Stimulated activated CD4-positive, alpha-beta T cell treated with anti-CD3 and anti-CD28 coated beads, Interleukin-4, amount 100 ng/mL, for 48 hours (primary cell): ENCODE measurements around the gene RBM43.
"Not testable (repeated sequence)": the region's sequence is repeated elsewhere in the genome, so short reads cannot be mapped to it uniquely, and the experiment has no call there.

Experiments used
- DNase-seq, 2 donors: peaks; one replicate each; pipeline ENCODE4 v3.0.0-alpha.2; 2020; ENCODE audit warnings: low read depth in 2 of 2

The RBM43 gene

DNA sequence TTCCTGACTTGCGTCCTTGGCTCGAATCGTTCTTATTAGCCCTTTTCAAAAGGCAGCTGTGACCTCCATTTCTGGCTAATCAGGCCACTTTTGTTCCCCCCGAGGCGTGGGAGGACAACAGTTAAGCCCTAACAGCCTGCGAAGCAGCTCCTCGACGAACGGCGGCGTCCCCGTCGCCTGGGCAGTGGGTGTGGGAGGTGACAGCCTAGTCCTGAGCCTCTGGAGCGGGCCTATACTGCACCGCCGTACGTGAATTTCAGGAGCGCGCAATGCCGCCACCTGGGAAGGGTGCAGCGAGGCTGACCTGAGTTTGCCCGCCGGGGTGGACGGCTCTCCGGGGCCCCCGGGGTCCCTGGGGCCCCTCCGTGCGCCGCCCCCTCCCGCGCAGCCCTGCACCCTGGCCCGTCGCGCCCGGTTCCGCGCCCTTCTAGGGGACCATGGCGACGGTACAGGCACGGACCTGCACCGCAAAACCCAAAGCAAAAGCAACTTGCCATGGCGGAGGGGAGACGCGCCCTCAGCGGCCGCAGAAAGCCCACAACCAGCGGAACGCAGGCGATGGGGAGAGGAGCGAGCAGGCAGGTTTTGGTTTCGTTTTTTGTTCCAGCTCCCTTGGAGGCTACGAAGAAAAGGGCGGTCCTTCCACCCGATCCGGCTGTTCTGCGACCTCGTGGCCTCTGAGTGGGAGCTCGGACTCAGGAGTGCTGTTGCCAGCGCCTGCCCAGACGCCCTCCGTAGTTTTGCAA, at the start of gene RBM43:
RBM43 (minus strand) TSS at position 633 of the 746 bp plus-strand sequence; CDS start at position 497, 136 bp downstream.
- peak; percentile 67 to 71 for DNase-seq

GRCh38 chr2:151310313-151310712, 48.6 kb upstream of the RBM43 start:
- not testable (repeated sequence) for DNase-seq

GRCh38 chr2:151306621-151307020, 45.0 kb upstream of the RBM43 start:
- DNase-seq: no peak

DNA sequence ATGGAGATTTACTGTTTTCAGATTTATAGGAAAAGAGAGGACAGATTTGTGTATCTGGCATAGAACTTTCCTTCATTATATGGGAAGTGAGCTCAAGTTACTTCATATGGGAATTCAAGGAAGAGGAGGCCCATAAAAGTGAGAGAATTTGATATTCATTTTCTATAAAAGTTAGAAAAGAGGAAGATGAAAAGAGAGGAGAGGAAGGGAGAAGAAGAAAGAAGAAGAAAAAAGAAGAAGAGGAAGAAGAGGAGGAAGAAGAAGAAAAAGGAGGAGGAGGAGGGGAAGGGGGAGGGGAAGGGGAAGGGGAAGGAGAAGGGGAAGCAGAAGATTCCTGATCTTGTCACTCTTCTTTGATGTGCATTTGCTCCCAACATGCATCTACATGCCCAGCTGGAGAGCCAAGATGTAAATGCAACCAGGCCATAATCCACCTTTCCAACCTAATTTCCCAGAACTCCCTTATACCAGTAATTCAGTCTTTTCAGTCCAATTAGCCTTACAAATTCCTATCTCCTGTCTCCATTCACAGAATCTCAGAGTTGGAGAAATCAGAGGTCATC, 43.5 kb upstream of the RBM43 start:
- no peak for DNase-seq

GRCh38 chr2:151302879-151303278, 41.2 kb upstream of the RBM43 start:
- DNase-seq: no peak

DNA sequence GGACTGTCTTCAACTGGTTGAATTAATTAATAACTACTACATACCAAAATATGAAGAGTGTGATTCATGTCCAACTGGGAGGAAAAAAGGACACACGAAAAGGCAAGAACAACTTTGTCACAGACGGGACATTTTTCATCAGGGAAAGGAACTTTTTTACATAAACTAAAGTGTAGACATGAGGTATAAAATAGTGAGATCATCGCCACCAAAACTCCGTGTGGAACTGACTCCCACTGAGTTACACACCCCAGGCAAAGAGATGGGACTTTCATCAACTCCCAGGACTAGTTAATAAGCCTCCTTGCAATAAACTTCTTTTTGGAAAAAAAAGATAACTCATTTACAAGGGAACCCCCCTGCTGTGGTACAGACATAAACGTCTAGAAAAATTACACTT, 40.7 kb upstream of the RBM43 start:
- no peak for DNase-seq

- no peak for DNase-seq
Observed at GRCh38 chr2:151299920-151300539, 38.4 kb upstream of the RBM43 start.

DNA sequence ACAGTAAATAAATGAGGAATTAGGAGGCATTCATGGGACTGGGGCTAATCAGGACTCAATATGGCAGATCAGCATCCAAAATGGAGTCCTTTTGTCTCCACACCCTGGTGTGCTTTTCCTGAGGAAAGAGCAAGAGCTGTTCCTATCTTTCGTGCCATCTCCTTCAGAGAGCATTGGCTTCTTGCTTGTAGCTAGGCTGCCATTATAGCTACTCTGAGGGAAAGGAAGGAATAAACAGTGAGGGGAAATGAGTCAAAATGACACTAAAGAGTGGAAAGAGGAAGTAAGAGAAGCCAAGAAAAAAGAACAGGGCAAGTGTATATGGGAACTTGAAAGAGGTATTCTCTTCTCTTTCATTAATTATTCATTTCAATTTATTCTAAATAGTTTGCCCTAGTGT, 36.2 kb upstream of the RBM43 start:
- DNase-seq: no peak

GRCh38 chr2:151295926-151296325, 34.3 kb upstream of the RBM43 start:
- not testable (repeated sequence) for DNase-seq

DNA sequence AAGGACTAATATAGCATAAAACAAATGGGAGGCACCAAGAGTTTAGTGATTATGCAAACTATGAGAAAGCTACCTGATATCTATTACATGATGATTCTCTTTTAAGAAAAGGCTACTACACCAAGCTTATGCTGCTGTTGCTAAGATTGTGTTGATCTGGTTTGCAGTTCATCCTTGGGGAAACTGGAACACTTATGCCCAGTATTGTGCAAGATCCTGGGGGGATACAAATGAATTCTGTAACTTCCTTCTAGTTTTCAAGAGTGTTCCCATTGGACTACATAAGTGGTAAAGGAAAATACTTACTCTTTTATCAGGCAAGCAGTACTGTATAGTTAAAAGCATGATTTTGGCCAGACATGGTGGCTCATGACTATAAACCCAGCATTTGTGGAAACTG, 30.9 kb upstream of the RBM43 start:
- no peak for DNase-seq

DNA sequence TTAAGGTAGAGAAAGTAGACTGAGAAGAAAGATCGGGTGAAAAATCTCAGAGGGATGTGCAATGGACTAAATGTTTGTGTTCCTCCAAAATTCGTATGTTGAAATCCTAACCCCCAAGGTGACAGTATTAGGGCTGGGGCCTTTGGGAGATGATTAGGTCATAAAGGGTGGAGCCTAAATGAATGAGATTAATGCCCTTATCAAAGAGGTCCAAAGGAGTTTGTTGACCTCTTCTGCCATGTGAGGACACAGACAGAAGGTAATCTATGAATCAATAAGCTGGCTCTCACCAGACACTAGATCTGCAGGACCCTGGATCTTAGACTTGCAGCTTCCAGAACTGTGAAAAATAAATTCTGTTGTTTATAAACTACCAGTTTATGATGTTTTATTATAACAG, 30.5 kb upstream of the RBM43 start:
- no peak for DNase-seq

DNA sequence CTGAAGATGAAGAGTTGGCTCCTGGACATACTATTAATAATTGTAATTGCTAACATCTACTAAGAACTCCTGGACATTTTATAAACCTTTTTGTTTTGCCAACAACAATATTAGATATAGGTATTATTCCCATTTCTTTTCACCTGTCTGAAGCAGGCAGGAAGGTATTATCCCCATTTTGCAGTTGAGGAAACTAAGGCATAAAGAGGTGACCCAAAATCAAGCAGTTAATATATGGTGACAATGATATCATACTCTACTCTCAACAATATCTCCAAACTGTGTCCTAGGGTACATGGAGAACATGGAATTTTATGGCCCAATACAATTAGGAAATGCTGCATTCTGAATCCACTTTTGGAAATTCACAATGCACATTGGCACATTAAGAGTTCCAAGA, 29.6 kb upstream of the RBM43 start:
- no peak for DNase-seq

GRCh38 chr2:151289972-151290866, 28.6 kb upstream of the RBM43 start:
- peak in 1 of 2 donors; percentile 14 for DNase-seq

DNA sequence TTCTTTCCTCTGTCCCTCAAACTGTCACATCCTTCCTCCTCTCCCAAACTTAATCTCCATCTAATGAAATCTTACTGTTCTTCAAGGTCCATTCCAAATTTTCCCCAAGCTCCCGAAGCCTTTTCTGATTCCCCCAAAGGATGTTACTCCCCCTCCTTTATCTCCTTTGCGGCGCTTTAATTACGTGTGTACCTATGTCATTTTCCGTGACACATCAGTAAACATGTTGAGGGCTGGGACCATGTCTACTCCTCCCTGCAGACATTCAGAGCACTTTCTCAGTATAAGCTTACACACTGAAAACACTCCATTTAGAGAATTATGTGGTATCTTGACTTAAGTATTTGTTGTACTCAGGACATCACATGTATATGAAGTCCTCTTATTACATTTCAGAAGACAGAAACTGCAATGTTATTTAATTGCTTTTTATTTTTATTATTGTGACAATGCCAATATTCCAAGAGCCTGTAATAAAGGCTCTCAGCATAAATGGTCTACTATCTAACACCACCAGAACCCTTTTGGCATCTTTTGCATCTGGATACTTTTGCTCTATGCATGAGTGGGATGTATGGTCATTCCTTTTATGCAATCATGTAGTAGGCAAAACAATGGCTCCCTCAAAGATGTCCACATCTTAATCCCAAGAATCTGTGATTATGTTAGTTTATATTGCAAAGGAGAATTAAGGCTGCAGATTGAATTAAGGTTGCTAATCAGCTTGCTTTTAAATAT, 26.0 kb upstream of the RBM43 start:
- no peak for DNase-seq

DNA sequence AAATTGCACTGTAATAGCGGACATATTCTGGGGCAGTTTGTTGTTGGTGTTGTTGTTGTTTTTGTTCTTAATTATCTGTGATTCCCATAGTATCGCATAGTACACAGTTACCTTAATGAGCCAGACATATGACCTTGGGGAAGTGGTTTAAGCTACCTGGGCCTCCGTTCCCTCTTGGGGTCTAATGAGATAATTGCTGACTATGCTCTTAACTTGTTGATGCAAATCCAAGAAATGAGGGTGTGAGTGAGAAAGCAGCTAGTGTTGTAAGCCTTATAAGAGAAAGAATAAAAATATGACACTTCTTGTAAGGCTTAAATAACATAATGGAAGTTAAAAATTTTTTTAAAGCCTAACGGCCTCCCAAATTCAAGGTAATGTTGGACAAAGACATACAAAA, 20.7 kb upstream of the RBM43 start:
- no peak for DNase-seq

GRCh38 chr2:151280271-151280670, 18.6 kb upstream of the RBM43 start:
- DNase-seq: no peak

DNA sequence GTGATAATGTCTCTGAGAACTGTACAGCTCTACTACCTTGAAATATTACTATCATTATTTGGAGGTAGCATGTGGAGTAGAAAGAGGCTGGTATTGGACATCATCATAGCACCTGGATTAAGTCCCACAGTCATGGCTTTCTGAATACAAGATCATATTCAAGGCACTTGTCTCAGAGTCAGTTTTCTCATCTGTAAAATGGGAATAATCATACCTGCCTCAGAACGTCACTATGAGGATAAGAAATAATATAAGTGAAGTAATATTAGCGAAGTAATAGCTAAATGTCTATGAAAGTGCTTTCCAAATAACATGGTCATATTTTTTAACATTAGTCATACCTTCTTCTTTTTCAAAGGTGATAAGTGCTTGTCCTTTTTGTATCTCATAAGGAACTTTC, 16.8 kb upstream of the RBM43 start:
- no peak for DNase-seq

DNA sequence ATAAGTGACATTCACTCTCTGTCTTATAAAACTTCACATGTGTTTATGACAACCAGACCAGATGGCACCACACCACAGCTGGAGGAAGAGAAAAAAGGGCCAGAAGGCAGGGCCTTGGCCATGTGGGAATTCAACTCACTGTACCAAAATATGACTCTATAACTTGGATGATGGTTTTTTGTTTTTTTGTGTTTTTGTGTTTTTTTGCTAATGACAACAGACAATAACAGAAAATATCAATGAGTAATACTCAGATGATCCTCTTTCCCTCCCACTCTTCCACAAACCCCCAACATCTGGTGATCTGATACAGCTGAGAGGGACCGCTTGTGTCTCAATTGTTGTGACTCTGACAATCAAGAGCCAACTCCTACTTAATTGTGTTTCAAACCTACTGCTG, 15.4 kb upstream of the RBM43 start:
- DNase-seq: no peak

GRCh38 chr2:151275291-151275690, 13.6 kb upstream of the RBM43 start:
- DNase-seq: no peak

- DNase-seq: no peak
Observed at GRCh38 chr2:151271824-151272223, 10.2 kb upstream of the RBM43 start.

GRCh38 chr2:151269798-151270568, 8.3 kb upstream of the RBM43 start:
- DNase-seq: no peak
